Anterior cingulate cortex (tissue), 58 donors: Measurements from ENCODE around the gene C11orf52.
A peak's percentile ranks its signal among the peaks of the same experiment; 100 is the strongest.

ENCODE experiments used
- DNase-seq, 58 donors: peaks; one replicate each; lab custom pipeline; 2025; lab: John Stamatoyannopoulos, UW

Gene C11orf52

GRCh38 chr11:111935317-111936039, 16.8 kb downstream of the C11orf52 start:
- peak in 1 of 58 donors; percentile 27 for DNase-seq

GRCh38 chr11:111936040-111936540, 17.4 kb downstream of the C11orf52 start:
- DNase-seq, result peak in 1 of 58 donors; percentile 41

GRCh38 chr11:111937461-111937769, 18.7 kb downstream of the C11orf52 start:
- DNase-seq, result peak in 1 of 58 donors; percentile 51

- peak in 4 of 58 donors; percentile 15 to 62 (median 35) for DNase-seq
Measured at GRCh38 chr11:111937844-111938243, 19.1 kb downstream of the C11orf52 start.

GRCh38 chr11:111938687-111939160, 20.0 kb downstream of the C11orf52 start:
- DNase-seq, result peak in 3 of 58 donors; percentile 17 to 54 (median 21)

GRCh38 chr11:111939836-111940604, 21.3 kb downstream of the C11orf52 start:
- peak in 1 of 58 donors; percentile 12 for DNase-seq

GRCh38 chr11:111941963-111942362, 23.2 kb downstream of the C11orf52 start:
- DNase-seq, result peak in 47 of 58 donors; percentile 12 to 79 (median 54)

- DNase-seq, result no peak
Measured at GRCh38 chr11:111942829-111943228, 24.1 kb downstream of the C11orf52 start.

- no peak for DNase-seq
Measured at GRCh38 chr11:111944139-111944538, 25.4 kb downstream of the C11orf52 start.

GRCh38 chr11:111944651-111945051, 25.9 kb downstream of the C11orf52 start:
- DNase-seq, result peak in 1 of 58 donors; percentile 22

GRCh38 chr11:111945198-111945597, 26.5 kb downstream of the C11orf52 start:
- DNase-seq, result no peak

- DNase-seq, result no peak
Measured at GRCh38 chr11:111946499-111946898, 27.8 kb downstream of the C11orf52 start.

GRCh38 chr11:111947143-111947542, 28.4 kb downstream of the C11orf52 start:
- no peak for DNase-seq

GRCh38 chr11:111949519-111950426, 31.1 kb downstream of the C11orf52 start:
- no peak for DNase-seq

- DNase-seq, result no peak
Measured at GRCh38 chr11:111951565-111951964, 32.9 kb downstream of the C11orf52 start.

GRCh38 chr11:111954154-111954553, 35.4 kb downstream of the C11orf52 start:
- no peak for DNase-seq

GRCh38 chr11:111957663-111958444, 39.1 kb downstream of the C11orf52 start:
- DNase-seq, result no peak

GRCh38 chr11:111960916-111961315, 42.2 kb downstream of the C11orf52 start:
- DNase-seq, result no peak
